Forelimb muscle (tissue), 1 donor: Measurements from ENCODE around the gene ZNF213. TPM values are rescaled to one million over a fixed set of nuclear protein-coding genes. Genes with fewer than 3 reads are reported as not detected.

Source experiments
- DNase-seq: peaks from one replicate; pipeline ENCODE4 v3.0.0-alpha.2; 2013; ENCODE audit warnings: low read depth
- polyA plus RNA-seq: library from polyadenylated mRNA; unstranded; fragments of 120-200 nt; gene quantifications from one replicate; pipeline ENCODE4 v1.2.1, GENCODE V29; 2013; ENCODE audit not compliant: insufficient read length

ZNF213 gene
- 12.3 TPM for polyA plus RNA-seq

GRCh38 chr16:3134338-3135125 is at the start of gene ZNF213:
ZNF213 (plus strand) TSS chr16:3135029; CDS start chr16:3137281, 2,252 bp downstream.
- DNase-seq, result peak; percentile 98

- DNase-seq, result no peak
Observed at GRCh38 chr16:3085868-3086595, 48.8 kb upstream of the ZNF213 start.

GRCh38 chr16:3086596-3087242 is 48.1 kb upstream of the ZNF213 start:
- DNase-seq, result no peak

- no peak for DNase-seq
Observed at GRCh38 chr16:3087243-3088235, 47.3 kb upstream of the ZNF213 start.

- DNase-seq, result no peak
Observed at GRCh38 chr16:3088450-3088849, 46.4 kb upstream of the ZNF213 start.

GRCh38 chr16:3088925-3089716 is 45.7 kb upstream of the ZNF213 start:
- DNase-seq, result no peak

- no peak for DNase-seq
Observed at GRCh38 chr16:3089717-3090592, 44.9 kb upstream of the ZNF213 start.

- DNase-seq, result no peak
Observed at GRCh38 chr16:3091551-3091950, 43.3 kb upstream of the ZNF213 start.

GRCh38 chr16:3092501-3092941 is 42.3 kb upstream of the ZNF213 start:
- DNase-seq, result no peak

GRCh38 chr16:3094289-3095027 is 40.4 kb upstream of the ZNF213 start:
- DNase-seq, result no peak

GRCh38 chr16:3095869-3096268 is 39.0 kb upstream of the ZNF213 start:
- DNase-seq, result no peak

GRCh38 chr16:3096362-3096761 is 38.5 kb upstream of the ZNF213 start:
- DNase-seq, result no peak

GRCh38 chr16:3097266-3097665 is 37.6 kb upstream of the ZNF213 start:
- DNase-seq, result no peak

GRCh38 chr16:3098459-3099394 is 36.1 kb upstream of the ZNF213 start, which contains the start of gene ZSCAN10:
ZSCAN10 (minus strand) TSS chr16:3099294; CDS start chr16:3092937, 6,357 bp downstream.
- no peak for DNase-seq

GRCh38 chr16:3099395-3099731 is 35.5 kb upstream of the ZNF213 start:
- no peak for DNase-seq

- no peak for DNase-seq
Observed at GRCh38 chr16:3099732-3100499, 34.9 kb upstream of the ZNF213 start.
